Measurements from ENCODE around the gene PIKFYVE.
"Not testable (repeated sequence)": the region's sequence is repeated elsewhere in the genome, so short reads cannot be mapped to it uniquely, and the experiment has no call there.

PIKFYVE gene

GRCh38 chr2:208256192-208256782, 9.8 kb upstream of the PIKFYVE start:
- DNase-seq, result no peak

DNA sequence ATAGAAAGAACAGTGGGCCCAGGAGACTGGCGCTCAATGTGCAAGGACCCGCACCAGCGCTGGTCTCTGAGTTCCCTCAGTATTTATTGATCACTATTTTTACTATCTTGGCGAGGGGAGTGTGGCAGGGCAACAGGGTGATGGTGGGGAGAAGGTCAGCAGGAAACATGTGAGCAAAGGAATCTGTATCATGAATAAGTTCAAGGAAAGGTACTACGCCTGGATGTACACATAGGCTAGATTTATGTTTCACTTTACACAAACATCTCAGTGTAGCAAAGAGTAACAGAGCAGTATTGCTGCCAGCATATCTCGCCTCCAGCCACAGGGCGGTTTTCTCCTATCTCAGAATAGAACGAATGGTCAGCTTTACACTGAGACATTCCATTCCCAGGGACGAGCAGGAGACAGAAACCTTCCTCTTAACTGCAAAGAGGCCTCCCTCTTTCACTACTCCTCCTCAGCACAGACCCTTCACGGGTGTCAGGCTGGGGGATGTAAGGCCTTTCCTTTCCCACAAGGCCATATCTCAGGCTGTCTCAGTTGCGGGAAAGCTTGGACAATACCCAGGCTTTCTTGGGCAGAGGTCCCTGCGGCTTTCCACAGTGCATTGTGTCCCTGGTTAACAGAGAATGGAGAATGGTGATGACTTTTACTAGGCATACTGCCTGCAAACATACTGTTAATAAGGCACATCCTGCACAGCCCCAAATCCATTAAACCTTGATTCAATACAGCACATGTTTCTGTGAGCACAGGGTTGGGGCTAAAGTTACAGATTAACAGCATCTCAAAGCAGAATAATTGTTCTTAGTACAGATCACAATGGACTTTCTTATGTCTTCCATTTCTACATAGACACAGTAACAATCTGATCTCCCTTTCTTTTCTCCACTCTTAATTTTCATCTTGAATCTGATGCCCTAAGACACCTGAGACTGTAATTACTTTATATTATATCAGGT, 8.9 kb upstream of the PIKFYVE start:
- DNase-seq, result not testable (repeated sequence)

- peak; percentile 57 for DNase-seq
Observed at GRCh38 chr2:208265371-208265800, 669 bp upstream of the PIKFYVE start.

DNA sequence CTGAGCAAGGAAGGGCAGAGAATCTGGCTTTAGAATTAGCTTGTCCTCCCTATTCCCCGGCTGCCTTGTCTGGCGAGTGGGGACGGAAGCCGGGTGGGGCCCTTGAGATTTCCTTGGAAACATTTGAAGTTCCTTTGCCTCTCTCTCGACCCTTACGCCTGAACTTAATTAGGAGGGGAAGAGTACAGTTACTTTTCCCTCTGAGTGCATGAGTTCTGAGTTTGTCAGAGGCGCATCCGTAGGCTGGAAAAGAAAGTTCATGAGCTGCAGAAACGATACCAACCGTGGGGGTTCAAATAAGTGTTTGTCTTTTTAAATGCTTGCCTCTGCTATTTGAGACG, 468 bp downstream of the PIKFYVE start:
- no peak for DNase-seq

- DNase-seq, result no peak
Observed at GRCh38 chr2:208266936-208267335, 881 bp downstream of the PIKFYVE start.

- DNase-seq, result not testable (repeated sequence)
Observed at GRCh38 chr2:208267526-208267925, 1.5 kb downstream of the PIKFYVE start.

DNA sequence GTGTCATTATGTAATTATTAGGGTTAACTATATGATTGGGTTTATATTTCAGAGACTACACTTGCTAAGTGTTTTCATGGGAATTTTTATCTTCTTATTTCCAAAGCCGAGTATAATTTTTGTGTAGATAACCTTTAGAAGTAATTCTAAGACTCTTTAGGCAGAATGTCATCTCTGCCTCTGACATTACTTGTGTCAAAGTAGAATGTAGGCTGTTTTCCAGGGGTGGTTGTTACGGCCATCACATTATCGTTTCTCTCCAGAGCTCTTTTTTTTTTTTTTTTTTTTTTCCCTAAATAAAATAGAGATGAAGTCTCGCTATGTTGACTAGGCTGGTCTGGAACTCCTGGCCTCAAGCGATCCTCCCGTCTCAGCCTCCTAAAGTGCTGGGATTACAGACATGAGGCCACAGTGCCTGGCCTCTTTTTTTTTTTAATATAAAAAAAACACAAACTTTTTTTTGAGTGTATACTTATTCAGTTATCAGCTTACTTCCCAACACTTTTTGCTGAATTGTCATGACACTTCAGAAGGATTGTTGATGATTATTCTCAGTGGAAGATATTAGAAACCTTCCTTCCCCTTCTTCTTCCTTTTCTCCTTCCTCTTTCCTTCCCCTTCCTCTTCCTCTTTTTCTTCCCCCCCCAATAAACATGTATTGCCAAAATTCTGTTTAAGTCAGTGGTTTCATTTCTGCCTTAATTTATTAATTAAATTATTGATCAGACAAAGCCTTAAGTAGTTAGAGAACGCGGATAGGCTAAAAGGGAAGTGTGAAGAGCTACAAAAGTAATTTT, 2.3 kb downstream of the PIKFYVE start:
- DNase-seq, result no peak

- no peak for DNase-seq
Observed at GRCh38 chr2:208269091-208269490, 3.0 kb downstream of the PIKFYVE start.

GRCh38 chr2:208274748-208275147, 8.7 kb downstream of the PIKFYVE start:
- no peak for DNase-seq

- no peak for DNase-seq
Observed at GRCh38 chr2:208278549-208278948, 12.5 kb downstream of the PIKFYVE start.

- DNase-seq, result no peak
Observed at GRCh38 chr2:208279236-208279635, 13.2 kb downstream of the PIKFYVE start.

- no peak for DNase-seq
Observed at GRCh38 chr2:208280234-208280633, 14.2 kb downstream of the PIKFYVE start.

DNA sequence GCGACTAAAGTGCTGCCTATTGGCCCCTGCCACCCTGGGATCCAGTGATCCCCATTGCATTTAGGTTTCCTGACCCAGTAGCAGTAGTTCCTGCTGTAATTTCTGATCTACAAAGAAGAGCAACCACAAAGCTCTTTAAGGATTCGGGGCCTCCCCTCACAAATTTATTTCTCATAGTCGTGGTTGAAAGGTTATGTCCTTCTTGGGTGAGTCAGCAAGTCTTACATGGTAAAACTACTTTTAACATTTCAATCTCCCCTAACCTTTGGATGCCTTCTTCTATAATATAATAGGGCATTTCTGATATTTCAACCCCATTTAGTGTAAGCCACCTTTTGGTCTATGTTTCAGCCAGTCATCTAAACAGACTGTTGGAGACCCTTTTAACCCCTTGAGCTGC, 14.9 kb downstream of the PIKFYVE start:
- DNase-seq, result no peak

- DNase-seq, result no peak
Observed at GRCh38 chr2:208285853-208286252, 19.8 kb downstream of the PIKFYVE start.

GRCh38 chr2:208294482-208295024, 28.5 kb downstream of the PIKFYVE start:
- DNase-seq, result no peak

DNA sequence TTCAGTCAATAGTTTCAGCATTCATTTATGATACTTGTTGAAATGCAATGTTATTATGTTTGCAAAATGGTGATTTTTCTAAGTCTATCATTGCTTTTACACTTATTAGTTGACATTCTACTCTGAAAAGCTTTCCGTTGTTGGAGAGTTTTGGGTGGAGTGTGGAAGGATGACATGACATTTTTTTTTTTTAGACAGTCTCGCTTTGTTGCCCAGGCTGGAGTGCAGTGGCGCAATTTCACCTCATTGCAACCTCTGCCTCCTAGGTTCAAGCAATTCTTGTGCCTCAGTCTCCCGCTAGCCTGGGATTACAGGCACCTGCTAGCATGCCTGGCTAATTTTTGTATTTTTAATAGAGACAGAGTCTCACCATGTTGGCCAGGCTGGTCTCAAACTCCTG, 29.8 kb downstream of the PIKFYVE start:
- DNase-seq, result no peak

DNA sequence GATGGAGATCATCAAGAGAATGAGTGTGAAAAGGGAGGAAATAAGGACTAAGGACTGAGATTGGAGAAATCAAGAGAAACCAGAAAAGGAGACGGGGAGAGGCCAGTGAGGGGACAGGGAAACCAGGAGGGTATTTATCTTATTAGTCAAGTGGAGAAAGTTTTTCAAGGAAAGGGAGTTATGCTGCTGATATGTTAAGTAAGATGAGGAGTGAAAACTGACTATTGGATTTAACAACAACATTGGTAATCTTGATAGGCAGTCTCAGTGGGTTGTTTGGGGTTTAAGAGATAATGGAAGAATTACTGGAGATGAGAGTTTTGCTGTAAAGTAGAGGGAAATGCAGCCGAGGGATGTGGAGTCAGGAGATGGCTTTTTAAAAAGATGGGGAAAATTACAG, 30.6 kb downstream of the PIKFYVE start:
- no peak for DNase-seq

DNA sequence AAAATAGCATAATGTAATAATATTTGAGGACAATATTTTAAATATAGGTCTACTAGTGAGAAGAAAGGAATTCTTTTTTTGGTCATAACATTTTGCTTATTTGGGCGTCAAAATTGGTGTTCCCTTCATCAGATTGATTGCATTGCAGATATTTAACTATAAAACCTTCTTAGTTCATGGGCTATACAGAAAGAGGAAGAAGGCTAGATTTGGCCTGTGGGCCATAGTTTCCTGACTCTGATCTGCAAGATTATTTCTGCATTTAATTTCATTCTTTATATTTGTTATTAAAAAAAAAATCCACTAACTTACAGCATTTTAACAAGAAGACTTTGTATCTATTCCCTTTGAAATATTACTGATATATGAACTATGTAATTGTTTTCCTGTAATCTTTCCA, 31.9 kb downstream of the PIKFYVE start:
- DNase-seq, result no peak

DNA sequence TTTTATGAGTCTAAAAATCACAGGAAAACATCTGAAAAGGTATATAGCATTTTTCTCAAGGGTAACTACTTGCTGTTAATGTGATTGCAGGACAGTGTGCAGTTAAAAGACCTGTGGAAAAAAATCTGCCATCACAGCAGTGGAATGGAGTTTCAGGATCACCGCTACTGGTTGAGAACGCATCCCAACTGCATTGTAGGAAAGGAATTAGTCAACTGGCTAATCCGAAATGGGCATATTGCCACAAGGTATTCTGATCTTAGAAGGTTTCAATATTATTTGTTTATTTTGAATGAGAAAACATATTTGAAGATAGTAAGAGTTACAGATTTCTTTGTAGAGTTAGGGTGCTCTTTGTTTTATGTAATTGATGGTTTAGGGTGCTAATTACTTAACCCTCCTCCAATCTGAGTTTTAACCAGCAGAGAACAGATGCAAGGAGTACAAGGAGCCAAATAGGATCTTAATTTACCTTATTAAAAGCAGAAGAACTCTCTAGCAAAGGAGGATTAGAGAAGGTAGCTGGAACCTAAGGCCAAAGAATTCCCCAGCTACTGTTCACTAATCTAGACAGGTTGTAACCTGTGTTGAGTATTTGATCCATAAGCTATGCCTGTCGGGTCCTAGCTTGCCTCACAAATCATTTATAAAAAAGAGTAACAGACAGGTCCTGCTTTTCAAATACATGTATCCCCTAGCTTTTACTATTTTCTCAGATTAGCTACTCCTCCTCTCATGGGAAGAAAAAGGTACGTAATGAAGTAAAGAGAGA, 35.0 kb downstream of the PIKFYVE start:
- DNase-seq, result no peak

DNA sequence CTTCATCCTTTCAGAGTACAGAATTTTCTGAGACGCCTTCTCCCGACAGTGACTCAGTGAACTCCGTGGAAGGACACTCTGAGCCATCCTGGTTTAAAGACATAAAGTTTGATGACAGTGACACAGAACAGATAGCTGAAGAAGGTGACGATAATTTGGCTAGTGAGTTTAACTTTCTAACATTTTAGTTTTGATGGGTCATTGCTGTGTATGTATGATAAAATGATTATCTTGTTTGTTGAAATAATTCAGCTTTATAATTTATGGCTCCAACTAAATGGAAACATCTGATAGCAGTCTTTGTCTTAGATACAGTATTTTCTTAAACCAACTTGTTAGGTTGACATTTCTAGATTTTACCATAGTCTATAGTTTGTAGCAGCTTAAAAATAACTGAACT, 38.1 kb downstream of the PIKFYVE start:
- no peak for DNase-seq

DNA sequence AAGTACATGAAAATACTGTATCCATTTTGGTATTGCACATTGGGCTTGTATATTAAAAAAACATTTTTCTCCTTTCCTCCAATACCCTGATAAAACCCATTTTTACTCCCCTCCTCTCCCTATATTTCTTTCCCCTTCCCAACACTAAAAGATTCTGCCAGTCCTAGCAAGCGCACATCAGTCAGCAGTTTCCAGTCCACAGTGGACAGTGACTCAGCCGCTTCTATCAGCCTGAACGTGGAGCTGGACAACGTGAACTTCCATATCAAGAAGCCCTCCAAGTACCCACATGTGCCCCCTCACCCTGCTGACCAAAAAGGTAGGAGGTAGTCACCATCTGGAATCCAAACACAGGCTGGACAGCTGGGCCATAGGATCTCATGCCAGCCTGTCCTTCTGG, 38.6 kb downstream of the PIKFYVE start:
- DNase-seq, result no peak

DNA sequence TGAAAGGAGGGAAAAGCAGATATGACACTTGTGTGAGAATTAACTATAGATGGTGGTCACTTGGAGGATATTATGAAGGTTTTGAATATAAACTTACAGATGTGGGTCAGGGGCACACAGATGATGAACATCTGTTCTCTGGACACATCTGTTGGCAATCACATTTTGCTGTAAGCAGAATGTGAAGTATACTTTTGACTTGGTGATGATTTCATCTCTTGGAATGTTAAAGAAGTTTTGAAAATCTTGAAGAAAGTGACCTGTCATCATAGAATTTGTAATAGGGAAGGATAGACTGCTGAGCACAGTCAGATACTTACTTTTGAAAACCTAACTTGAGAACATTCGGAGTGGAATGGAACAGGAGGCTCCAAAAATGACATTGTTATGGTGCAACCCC, 40.2 kb downstream of the PIKFYVE start:
- no peak for DNase-seq

GRCh38 chr2:208311321-208311720, 45.3 kb downstream of the PIKFYVE start:
- no peak for DNase-seq
